Parathyroid adenoma (tissue), 2 donors: ENCODE data around the gene ADAMTSL1.

Experiments
- H2AFZ ChIP-seq: fragments of 300-600 bp; sonication (generic); one replicate; pipeline ENCODE4 v1.7.0; 2017; ENCODE audit warnings: antibody characterized with exemption, mild to moderate bottlenecking
- H3K27ac ChIP-seq: fragments of 300-600 bp; sonication (generic); one replicate; pipeline ENCODE4 v1.7.0; 2017
- H3K27me3 ChIP-seq: fragments of 300-600 bp; sonication (generic); one replicate; pipeline ENCODE4 v1.7.0; 2017; ENCODE audit warnings: low read length; ENCODE audit not compliant: control insufficient read depth, insufficient read depth
- H3K36me3 ChIP-seq: fragments of 300-600 bp; sonication (generic); one replicate; pipeline ENCODE4 v1.7.0; 2017; ENCODE audit warnings: low read length; ENCODE audit not compliant: control insufficient read depth, insufficient read depth
- H3K4me1 ChIP-seq: fragments of 300-600 bp; sonication (generic); one replicate; pipeline ENCODE4 v1.7.0; 2017; ENCODE audit warnings: control low read depth
- H3K4me2 ChIP-seq: fragments of 300-600 bp; sonication (generic); one replicate; pipeline ENCODE4 v1.7.0; 2017; ENCODE audit warnings: low read length
- H3K4me3 ChIP-seq: fragments of 300-600 bp; sonication (generic); one replicate; pipeline ENCODE4 v1.7.0; 2017; ENCODE audit warnings: low read depth, low read length
- H3K79me2 ChIP-seq: fragments of 300-600 bp; sonication (generic); one replicate; pipeline ENCODE4 v1.7.0; 2017; ENCODE audit warnings: control low read depth
- H3K9ac ChIP-seq: fragments of 300-600 bp; sonication (generic); one replicate; pipeline ENCODE4 v1.7.0; 2017; ENCODE audit warnings: mild to moderate bottlenecking
- H3K9me3 ChIP-seq: fragments of 300-600 bp; sonication (generic); one replicate; pipeline ENCODE4 v1.7.0; 2017; ENCODE audit warnings: low read length; ENCODE audit not compliant: control insufficient read depth
- CTCF ChIP-seq: fragments of 300-600 bp; sonication (generic); IDR thresholded peaks from one replicate; pipeline ENCODE4 v1.7.0; 2017; ENCODE audit warnings: antibody characterized with exemption, mild to moderate bottlenecking
- donor health status: primary hyperparathyroidism.

Gene ADAMTSL1

GRCh38 chr9:18806232-18807080 is 332.5 kb downstream of the ADAMTSL1 start:
- H3K27ac ChIP-seq, result no peak overlapping the region
- H3K79me2 ChIP-seq, result no peaks in the 10 kb centered on the region
- H3K4me2 ChIP-seq, result no peak overlapping the region
- no peak overlapping the region for H3K4me3 ChIP-seq
- no peak overlapping the region for H2AFZ ChIP-seq
- no peak overlapping the region for H3K9ac ChIP-seq
- no peak for TF ChIP-seq CTCF
- no peaks in the 10 kb centered on the region for H3K36me3 ChIP-seq
- no peaks in the 10 kb centered on the region for H3K9me3 ChIP-seq
- H3K27me3 ChIP-seq, result no peaks in the 10 kb centered on the region
- no peaks in the 10 kb centered on the region for H3K4me1 ChIP-seq

- H2AFZ ChIP-seq, result no peak overlapping the region
- no peaks in the 10 kb centered on the region for H3K4me1 ChIP-seq
These were observed 336.6 kb downstream of the ADAMTSL1 start for GRCh38 chr9:18810581-18810980.

GRCh38 chr9:18811171-18811570 is 337.2 kb downstream of the ADAMTSL1 start:
- Histone ChIP-seq H3K4me3 (no peak overlapping the region), H3K4me1 (no peaks in the 10 kb centered on the region), H3K9ac (no peak overlapping the region), H3K79me2 (no peaks in the 10 kb centered on the region), H3K9me3 (no peaks in the 10 kb centered on the region), H3K27me3 (no peaks in the 10 kb centered on the region), H2AFZ (no peak overlapping the region), H3K27ac (no peak overlapping the region), H3K4me2 (no peak overlapping the region), H3K36me3 (no peaks in the 10 kb centered on the region)
- no peak for TF ChIP-seq CTCF

More at GRCh38 chr9:18810581-18810980, 336.6 kb downstream of the ADAMTSL1 start:
- H3K27ac ChIP-seq, result no peak overlapping the region
- no peak overlapping the region for H3K9ac ChIP-seq
- no peaks in the 10 kb centered on the region for H3K79me2 ChIP-seq
- no peak overlapping the region for H3K4me3 ChIP-seq
- no peaks in the 10 kb centered on the region for H3K27me3 ChIP-seq
- no peak overlapping the region for H3K4me2 ChIP-seq
- no peaks in the 10 kb centered on the region for H3K36me3 ChIP-seq
- TF ChIP-seq CTCF, result no peak
- H3K9me3 ChIP-seq, result no peaks in the 10 kb centered on the region

GRCh38 chr9:18819418-18819817 is 345.5 kb downstream of the ADAMTSL1 start:
- H3K27me3 ChIP-seq, result no peaks in the 10 kb centered on the region
- no peak overlapping the region for H3K4me2 ChIP-seq
- H3K9me3 ChIP-seq, result no peaks in the 10 kb centered on the region
- no peak overlapping the region for H2AFZ ChIP-seq
- no peak overlapping the region for H3K4me3 ChIP-seq
- H3K27ac ChIP-seq, result no peak overlapping the region
- H3K36me3 ChIP-seq, result no peaks in the 10 kb centered on the region
- TF ChIP-seq CTCF, result no peak
- no peak overlapping the region for H3K9ac ChIP-seq
- H3K4me1 ChIP-seq, result no peaks in the 10 kb centered on the region
- H3K79me2 ChIP-seq, result no peaks in the 10 kb centered on the region
